Calu3 (cell line): Measurements from ENCODE around the gene NDUFV2. TPM values are rescaled to one million over a fixed set of nuclear protein-coding genes. Genes with fewer than 3 reads are reported as not detected.

Experiments used
- BruUV-seq: library from RNA; stranded (reverse); fragments of 400-500 nt; replicated peaks from 2 replicates; lab custom pipeline; 2021; lab: Mats Ljungman, UMichigan
- CTCF ChIA-PET: fragments of 300-600 bp; sonication (Branson Sonifier 250); formaldehyde crosslinking; loops from one replicate; lab custom pipeline; 2022; ENCODE audit warnings: antibody characterized with exemption; lab: Charles Lee
- DNase-seq: peaks from one replicate; pipeline ENCODE4 v3.0.0; 2022
- H3K27ac Mint-ChIP-seq: one replicate; pipeline ENCODE4 v1.8.0; 2022; ENCODE audit warnings: mixed read lengths; ENCODE audit not compliant: unreplicated experiment
- H3K27me3 Mint-ChIP-seq: one replicate; pipeline ENCODE4 v1.8.0; 2022; ENCODE audit warnings: mixed read lengths; ENCODE audit not compliant: unreplicated experiment
- H3K36me3 Mint-ChIP-seq: one replicate; pipeline ENCODE4 v1.8.0; 2022; ENCODE audit warnings: mild to moderate bottlenecking, moderate library complexity, mixed read lengths; ENCODE audit not compliant: insufficient read depth, unreplicated experiment
- H3K4me1 Mint-ChIP-seq: one replicate; pipeline ENCODE4 v1.8.0; 2022; ENCODE audit warnings: mild to moderate bottlenecking, low read depth, mixed read lengths; ENCODE audit not compliant: unreplicated experiment
- H3K4me3 Mint-ChIP-seq: one replicate; pipeline ENCODE4 v1.8.0; 2022; ENCODE audit warnings: mild to moderate bottlenecking, low read depth, moderate library complexity, mixed read lengths; ENCODE audit not compliant: unreplicated experiment
- H3K9me3 Mint-ChIP-seq: one replicate; pipeline ENCODE4 v1.8.0; 2022; ENCODE audit warnings: low read depth, mixed read lengths; ENCODE audit not compliant: unreplicated experiment
- CTCF ChIP-seq: fragments of 200-600 bp; IDR thresholded peaks from one replicate; pipeline ENCODE4 v1.8.0; 2022; ENCODE audit warnings: antibody characterized with exemption; ENCODE audit not compliant: unreplicated experiment
- intact Hi-C: fragments of 100-400 bp; cut with micrococcal nuclease; formaldehyde crosslinking; loops from one replicate; pipeline ENCODE4 v1.10.0; 2022; ENCODE audit not compliant: unreplicated experiment
- total RNA-seq: library from RNA; stranded (reverse); gene quantifications from 2 replicates; pipeline ENCODE4 v1.2.3, GENCODE V29; 2022

NDUFV2 gene
- total RNA-seq, 1 experiment from 2014 or later: 199 TPM

- Mint-ChIP-seq H3K27ac (no peak overlapping the region), H3K36me3 (no peaks in the 10 kb centered on the region), H3K27me3 (no peaks in the 10 kb centered on the region), H3K9me3 (no peaks in the 10 kb centered on the region), H3K4me3 (no peak overlapping the region), H3K4me1 (peaks cover 8% of the 10 kb centered on the region)
- CTCF ChIA-PET: no interaction called here
- TF ChIP-seq CTCF: no peak
- intact Hi-C loops: no loop called here
- no TSS peak for BruUV-seq
- DNase-seq: no peak
Observed at GRCh38 chr18:9057646-9058045, 44.9 kb upstream of the NDUFV2 start.

- no peak for TF ChIP-seq CTCF
- CTCF ChIA-PET: no interaction called here
- no peak for DNase-seq
- no peaks in the 10 kb centered on the region for H3K9me3 Mint-ChIP-seq
- no peaks in the 10 kb centered on the region for H3K27me3 Mint-ChIP-seq
- H3K4me1 Mint-ChIP-seq: peaks cover 8% of the 10 kb centered on the region
- BruUV-seq: no TSS peak
- H3K36me3 Mint-ChIP-seq: no peaks in the 10 kb centered on the region
- no peak overlapping the region for H3K4me3 Mint-ChIP-seq
- no peak overlapping the region for H3K27ac Mint-ChIP-seq
- intact Hi-C loops: no loop called here
Observed at GRCh38 chr18:9058406-9058805, 44.1 kb upstream of the NDUFV2 start.

- Mint-ChIP-seq H3K36me3 (no peaks in the 10 kb centered on the region), H3K4me1 (peaks cover under 1% of the 10 kb centered on the region), H3K4me3 (no peak overlapping the region), H3K27ac (no peak overlapping the region), H3K27me3 (no peaks in the 10 kb centered on the region), H3K9me3 (no peaks in the 10 kb centered on the region)
- BruUV-seq: no TSS peak
- no peak for DNase-seq
- CTCF ChIA-PET: interaction anchor here (0.7 kb wide), 1 partner anchor 11 kb away, joined by 4 read pairs; no protein-coding TSS in a partner anchor
- TF ChIP-seq CTCF: no peak
- intact Hi-C loops: no loop called here
Observed at GRCh38 chr18:9062418-9062751, 40.1 kb upstream of the NDUFV2 start.

GRCh38 chr18:9065864-9066263, 36.6 kb upstream of the NDUFV2 start:
- Mint-ChIP-seq H3K36me3 (no peaks in the 10 kb centered on the region), H3K27ac (no peak overlapping the region), H3K27me3 (no peaks in the 10 kb centered on the region), H3K4me1 (peaks cover 15% of the 10 kb centered on the region), H3K4me3 (no peak overlapping the region), H3K9me3 (no peaks in the 10 kb centered on the region)
- intact Hi-C loops: no loop called here
- no TSS peak for BruUV-seq
- DNase-seq: no peak
- CTCF ChIA-PET: interaction anchor here (0.6 kb wide), 2 partner anchors 90 to 604 kb away, joined by 4 to 5 read pairs; no protein-coding TSS in a partner anchor
- no peak for TF ChIP-seq CTCF
